Measurements from ENCODE around the gene SLC30A9.

SLC30A9 gene

DNA sequence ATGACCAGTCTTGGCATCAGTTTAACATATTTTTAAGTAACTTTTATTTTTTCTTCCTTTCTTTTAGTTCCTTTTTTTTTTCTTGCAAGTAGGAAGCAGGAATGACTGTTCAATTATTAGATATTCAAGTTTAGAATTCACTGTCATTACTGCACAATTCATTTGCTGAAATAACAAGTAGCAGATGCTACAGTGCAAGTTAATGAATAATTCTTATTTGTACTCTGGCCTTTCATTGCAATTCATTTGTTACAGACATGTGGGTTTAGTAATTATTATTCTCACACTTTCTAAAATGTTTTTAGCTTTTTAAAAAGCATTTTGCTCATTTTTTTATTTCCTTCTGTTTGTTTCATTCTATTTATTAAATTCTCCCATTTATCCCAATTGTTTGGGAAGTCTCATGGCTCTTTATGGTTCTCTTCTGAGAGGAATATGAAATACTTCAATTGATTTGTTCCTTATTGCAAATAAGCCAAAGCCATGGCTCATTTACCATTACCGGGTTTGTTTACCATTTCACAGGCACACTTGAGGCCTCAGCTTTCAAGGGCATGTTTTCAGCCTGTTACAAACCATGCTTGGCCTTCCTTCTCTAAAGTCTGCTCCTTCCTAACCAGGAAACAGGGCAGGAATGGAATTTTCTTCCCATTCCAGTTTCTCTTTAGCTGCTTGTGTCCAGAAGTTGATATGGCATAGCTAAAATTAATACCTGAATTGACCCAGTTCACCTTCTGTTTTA, 13.4 kb upstream of the SLC30A9 start:
- H3K4me3 ChIP-seq (ENCODE audit: low read length), result no peak overlapping the region
- H3K27me3 ChIP-seq (ENCODE audit: control insufficient read depth, insufficient read depth, low read length), result no peaks in the 10 kb centered on the region
- H3K4me1 ChIP-seq (ENCODE audit: control insufficient read depth, insufficient read depth, low read length), result no peaks in the 10 kb centered on the region
- DNase-seq (ENCODE audit: low read depth, low spot score), result no peak
- no CpG with 5 or more reads among the region's 1 CpG for WGBS (ENCODE audit: insufficient coverage, insufficient read length)
- no peak overlapping the region for H3K27ac ChIP-seq (ENCODE audit: low read length)
- H3K9me3 ChIP-seq (ENCODE audit: control insufficient read depth, insufficient read depth, low read length), result no peaks in the 10 kb centered on the region
- no peaks in the 10 kb centered on the region for H3K36me3 ChIP-seq (ENCODE audit: control insufficient read depth, insufficient read depth, low read length)

DNA sequence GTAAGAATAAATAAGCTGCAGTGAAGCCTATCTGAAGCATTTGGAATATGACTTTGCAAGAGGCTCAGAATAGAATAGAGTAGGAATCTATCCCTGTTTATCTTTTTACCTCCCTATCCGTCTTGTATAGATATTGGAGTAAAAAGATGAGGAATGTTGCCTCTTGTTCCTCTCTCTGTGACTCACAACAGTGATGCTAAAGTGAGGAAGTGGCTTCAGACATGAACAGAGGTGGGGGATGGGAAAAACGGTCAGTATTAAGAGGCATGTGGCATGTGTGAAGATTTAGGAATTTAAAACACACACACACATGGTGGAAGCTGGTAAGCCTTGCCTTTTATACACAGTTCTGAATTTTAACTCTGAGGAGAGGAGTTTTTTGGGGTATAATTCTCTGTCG, 12.6 kb upstream of the SLC30A9 start:
- Histone ChIP-seq H3K9me3 (ENCODE audit: control insufficient read depth, insufficient read depth, low read length) (no peaks in the 10 kb centered on the region), H3K4me1 (ENCODE audit: control insufficient read depth, insufficient read depth, low read length) (no peaks in the 10 kb centered on the region), H3K36me3 (ENCODE audit: control insufficient read depth, insufficient read depth, low read length) (no peaks in the 10 kb centered on the region), H3K27ac (ENCODE audit: low read length) (no peak overlapping the region), H3K27me3 (ENCODE audit: control insufficient read depth, insufficient read depth, low read length) (no peaks in the 10 kb centered on the region), H3K4me3 (ENCODE audit: low read length) (no peak overlapping the region)
- WGBS (ENCODE audit: insufficient coverage, insufficient read length), result no CpG with 5 or more reads among the region's 3 CpGs
- no peak for DNase-seq (ENCODE audit: low read depth, low spot score)

DNA sequence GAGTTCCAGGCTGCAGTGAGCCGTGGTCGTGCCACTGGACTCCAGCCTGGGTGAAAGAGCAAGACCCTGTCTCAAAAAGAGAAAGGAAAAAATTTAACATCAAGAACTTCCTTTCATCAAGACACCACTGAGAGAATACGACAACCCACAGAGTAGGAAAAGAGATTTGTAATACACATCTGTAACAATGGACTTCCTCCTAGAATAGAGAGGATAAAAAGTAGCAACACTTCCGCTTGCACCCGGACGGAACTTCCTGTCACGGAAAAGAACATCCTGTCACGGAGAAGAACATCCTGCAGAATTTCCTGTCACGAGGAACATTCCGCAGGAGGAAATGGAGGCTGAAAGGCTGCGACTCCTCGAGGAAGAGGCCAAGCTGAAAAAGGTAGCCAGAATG, 8.9 kb upstream of the SLC30A9 start, which contains the start of gene DCAF4L1:
TSS of gene DCAF4L1 (plus strand) at position 301 of the 400 bp plus-strand sequence. CDS start at position 338, 37 bp downstream.
- no peak for DNase-seq (ENCODE audit: low read depth, low spot score)
- no peaks in the 10 kb centered on the region for H3K36me3 ChIP-seq (ENCODE audit: control insufficient read depth, insufficient read depth, low read length)
- no peaks in the 10 kb centered on the region for H3K27me3 ChIP-seq (ENCODE audit: control insufficient read depth, insufficient read depth, low read length)
- WGBS (ENCODE audit: insufficient coverage, insufficient read length), result no CpG with 5 or more reads among the region's 12 CpGs
- no peak within 1 kb of the TSS for H3K27ac ChIP-seq (ENCODE audit: low read length)
- H3K9me3 ChIP-seq (ENCODE audit: control insufficient read depth, insufficient read depth, low read length), result no peaks in the 10 kb centered on the region
- H3K4me1 ChIP-seq (ENCODE audit: control insufficient read depth, insufficient read depth, low read length), result peaks cover 4% of the 10 kb centered on the region
- no peak within 1 kb of the TSS for H3K4me3 ChIP-seq (ENCODE audit: low read length)

DNA sequence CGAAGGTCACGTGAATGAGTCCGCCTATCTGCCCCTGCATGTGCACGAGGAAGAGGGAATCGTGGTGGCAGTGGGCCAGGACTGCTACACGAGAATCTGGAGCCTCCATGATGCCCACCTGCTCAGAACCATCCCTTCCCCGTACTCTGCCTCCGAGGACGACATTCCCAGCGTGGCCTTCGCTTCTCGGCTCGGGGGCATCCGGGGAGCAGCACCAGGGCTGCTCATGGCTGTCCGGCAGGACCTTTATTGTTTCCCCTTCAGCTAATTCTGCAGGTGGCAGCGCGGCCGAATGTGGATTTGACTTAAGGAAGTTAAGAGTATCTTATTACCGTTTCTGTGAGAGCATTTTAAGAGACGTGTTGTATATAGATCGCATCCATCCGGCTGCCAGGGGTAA, 7.6 kb upstream of the SLC30A9 start:
- Histone ChIP-seq H3K4me3 (ENCODE audit: low read length) (no peak overlapping the region), H3K36me3 (ENCODE audit: control insufficient read depth, insufficient read depth, low read length) (no peaks in the 10 kb centered on the region), H3K9me3 (ENCODE audit: control insufficient read depth, insufficient read depth, low read length) (no peaks in the 10 kb centered on the region), H3K27me3 (ENCODE audit: control insufficient read depth, insufficient read depth, low read length) (no peaks in the 10 kb centered on the region), H3K27ac (ENCODE audit: low read length) (no peak overlapping the region), H3K4me1 (ENCODE audit: control insufficient read depth, insufficient read depth, low read length) (peaks cover 4% of the 10 kb centered on the region)
- no peak for DNase-seq (ENCODE audit: low read depth, low spot score)
- WGBS (ENCODE audit: insufficient coverage, insufficient read length), result no CpG with 5 or more reads among the region's 22 CpGs

DNA sequence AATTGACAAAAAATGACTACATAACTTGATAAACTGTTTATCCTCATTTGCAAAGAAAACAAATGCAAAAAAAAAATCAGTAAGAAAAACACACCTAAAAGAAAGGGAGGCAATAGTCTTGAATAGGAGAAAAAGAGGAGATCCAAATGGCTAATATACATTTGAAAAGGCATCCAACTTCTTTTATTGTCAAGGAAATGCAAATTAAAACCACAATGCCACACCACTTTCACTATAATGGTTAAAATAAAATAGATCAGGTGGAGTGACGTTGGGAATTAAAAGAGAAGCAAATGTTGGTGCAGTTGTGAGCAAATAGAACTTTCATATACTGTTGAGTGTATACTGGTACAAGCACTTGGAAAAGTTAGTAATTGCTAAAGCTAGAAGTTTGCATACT, 5.2 kb upstream of the SLC30A9 start:
- Histone ChIP-seq H3K36me3 (ENCODE audit: control insufficient read depth, insufficient read depth, low read length) (no peaks in the 10 kb centered on the region), H3K27ac (ENCODE audit: low read length) (no peak overlapping the region), H3K27me3 (ENCODE audit: control insufficient read depth, insufficient read depth, low read length) (no peaks in the 10 kb centered on the region), H3K4me1 (ENCODE audit: control insufficient read depth, insufficient read depth, low read length) (peaks cover 4% of the 10 kb centered on the region), H3K9me3 (ENCODE audit: control insufficient read depth, insufficient read depth, low read length) (no peaks in the 10 kb centered on the region), H3K4me3 (ENCODE audit: low read length) (no peak overlapping the region)
- DNase-seq (ENCODE audit: low read depth, low spot score), result no peak
- WGBS (ENCODE audit: insufficient coverage, insufficient read length), result no CpG with 5 or more reads among the region's 1 CpG

DNA sequence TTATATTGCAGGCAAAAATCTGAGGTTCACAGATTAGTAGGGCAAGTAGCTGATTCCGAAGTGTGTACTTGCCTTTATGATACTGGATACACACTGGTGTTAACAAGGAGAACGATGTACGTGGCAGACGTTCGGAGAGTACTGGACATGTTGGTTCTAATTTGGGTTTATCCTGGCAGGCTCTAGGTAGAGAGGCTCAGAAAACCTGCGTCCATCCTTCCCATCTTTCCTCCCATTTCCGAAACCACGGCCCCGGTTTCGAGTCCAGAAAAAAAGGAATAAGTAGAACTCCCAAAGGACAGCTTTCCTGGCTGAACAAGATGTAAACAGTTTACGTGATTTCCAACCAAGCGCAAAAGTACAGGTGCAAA, 351 bp upstream of the SLC30A9 start:
- Histone ChIP-seq H3K27ac (ENCODE audit: low read length) (no peak overlapping the region), H3K9me3 (ENCODE audit: control insufficient read depth, insufficient read depth, low read length) (no peaks in the 10 kb centered on the region), H3K4me1 (ENCODE audit: control insufficient read depth, insufficient read depth, low read length) (peaks cover 6% of the 10 kb centered on the region), H3K4me3 (ENCODE audit: low read length) (peak overlapping the region; percentile 80; the same call in 1 of the 2 replicates), H3K36me3 (ENCODE audit: control insufficient read depth, insufficient read depth, low read length) (no peaks in the 10 kb centered on the region), H3K27me3 (ENCODE audit: control insufficient read depth, insufficient read depth, low read length) (no peaks in the 10 kb centered on the region)
- no peak for DNase-seq (ENCODE audit: low read depth, low spot score)
- no CpG with 5 or more reads among the region's 12 CpGs for WGBS (ENCODE audit: insufficient coverage, insufficient read length)

DNA sequence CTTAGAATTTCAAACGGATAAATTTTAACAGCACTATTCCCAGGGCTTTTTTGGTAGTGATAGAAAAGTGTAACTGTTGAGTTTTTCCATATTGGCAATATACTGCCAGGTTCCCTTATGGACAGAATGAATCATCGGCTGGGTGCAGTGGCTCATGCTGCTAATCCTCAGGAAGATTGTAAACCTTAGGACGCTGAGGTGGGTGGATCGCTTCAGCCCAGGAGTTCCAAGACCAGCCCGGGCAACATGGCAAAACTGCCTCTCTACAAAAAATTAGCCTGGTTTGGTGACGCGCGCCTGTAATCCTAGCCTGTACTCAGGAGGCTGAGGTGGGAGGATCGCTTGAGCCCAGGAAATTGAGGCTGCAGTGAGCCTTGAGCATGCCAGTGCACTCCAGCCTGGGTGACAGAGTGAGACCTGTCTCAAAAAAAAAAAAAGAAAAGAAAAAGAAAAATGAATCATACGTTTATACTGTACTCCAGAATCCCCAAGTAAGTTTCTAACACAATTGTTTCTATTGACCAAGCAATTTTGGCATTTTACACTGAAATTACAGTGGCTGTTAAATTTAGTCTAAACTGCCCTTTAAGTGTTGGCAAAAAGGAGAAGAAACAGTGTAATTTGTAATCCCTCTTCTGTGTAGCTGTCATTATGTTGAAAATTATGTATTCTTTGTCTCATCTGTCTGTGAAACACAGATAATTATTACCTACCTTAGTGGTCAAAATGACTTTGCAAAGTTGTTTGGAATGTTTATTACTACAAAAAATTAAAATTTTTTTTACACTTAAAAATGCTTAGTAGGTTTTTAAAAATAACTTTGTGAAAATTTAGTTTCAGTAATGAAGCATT, 1.8 kb downstream of the SLC30A9 start:
- no peak for DNase-seq (ENCODE audit: low read depth, low spot score)
- Histone ChIP-seq H3K27ac (ENCODE audit: low read length) (no peak overlapping the region), H3K4me3 (ENCODE audit: low read length) (no peak overlapping the region), H3K9me3 (ENCODE audit: control insufficient read depth, insufficient read depth, low read length) (no peaks in the 10 kb centered on the region), H3K27me3 (ENCODE audit: control insufficient read depth, insufficient read depth, low read length) (no peaks in the 10 kb centered on the region), H3K36me3 (ENCODE audit: control insufficient read depth, insufficient read depth, low read length) (no peaks in the 10 kb centered on the region), H3K4me1 (ENCODE audit: control insufficient read depth, insufficient read depth, low read length) (peaks cover 2% of the 10 kb centered on the region; the same call in 1 of the 2 replicates)
- WGBS (ENCODE audit: insufficient coverage, insufficient read length), result no CpG with 5 or more reads among the region's 10 CpGs

DNA sequence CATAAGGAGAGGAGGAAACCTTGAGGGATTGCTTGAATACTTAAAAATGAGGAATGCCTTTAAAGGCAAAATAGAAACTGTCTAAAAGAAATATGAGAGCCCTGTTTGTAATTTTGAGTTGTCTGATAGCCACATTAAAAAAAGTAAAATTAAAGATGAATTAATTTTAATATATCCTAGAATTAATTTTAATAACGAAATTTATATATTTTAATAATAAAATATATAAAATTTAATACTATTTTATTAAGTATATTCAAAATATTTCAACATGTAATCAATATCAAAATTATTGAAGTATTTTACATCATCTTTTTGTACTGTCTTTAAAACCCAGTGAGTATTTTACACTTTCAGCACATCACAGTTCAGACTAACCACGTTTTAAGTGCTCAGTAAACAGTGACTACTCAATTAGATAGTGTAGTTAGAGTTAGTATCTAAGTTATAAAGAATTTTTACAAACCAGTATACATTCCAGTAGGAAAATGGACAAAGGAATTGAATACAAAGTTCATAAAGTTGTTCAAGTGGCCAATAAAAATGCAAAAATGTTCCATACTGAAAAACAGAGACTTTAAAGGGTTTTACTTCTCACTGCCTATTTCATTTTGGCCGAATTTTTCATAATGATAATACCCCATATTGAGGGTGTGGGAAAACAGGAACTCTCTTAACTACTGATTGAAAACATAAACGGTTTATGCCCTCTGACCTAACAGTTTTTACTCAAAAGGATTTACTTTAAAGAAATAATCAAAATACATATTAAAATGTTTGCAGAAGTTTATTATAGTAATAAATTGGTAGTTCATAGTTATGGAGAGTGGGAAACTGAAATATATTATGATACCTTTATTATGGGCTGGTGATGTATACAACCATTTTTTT, 2.9 kb downstream of the SLC30A9 start:
- Histone ChIP-seq H3K27me3 (ENCODE audit: control insufficient read depth, insufficient read depth, low read length) (no peaks in the 10 kb centered on the region), H3K27ac (ENCODE audit: low read length) (no peak overlapping the region), H3K4me3 (ENCODE audit: low read length) (no peak overlapping the region), H3K9me3 (ENCODE audit: control insufficient read depth, insufficient read depth, low read length) (no peaks in the 10 kb centered on the region), H3K36me3 (ENCODE audit: control insufficient read depth, insufficient read depth, low read length) (no peaks in the 10 kb centered on the region), H3K4me1 (ENCODE audit: control insufficient read depth, insufficient read depth, low read length) (peaks cover 2% of the 10 kb centered on the region; the same call in 1 of the 2 replicates)
- no CpG with 5 or more reads among the region's 4 CpGs for WGBS (ENCODE audit: insufficient coverage, insufficient read length)
- no peak for DNase-seq (ENCODE audit: low read depth, low spot score)

DNA sequence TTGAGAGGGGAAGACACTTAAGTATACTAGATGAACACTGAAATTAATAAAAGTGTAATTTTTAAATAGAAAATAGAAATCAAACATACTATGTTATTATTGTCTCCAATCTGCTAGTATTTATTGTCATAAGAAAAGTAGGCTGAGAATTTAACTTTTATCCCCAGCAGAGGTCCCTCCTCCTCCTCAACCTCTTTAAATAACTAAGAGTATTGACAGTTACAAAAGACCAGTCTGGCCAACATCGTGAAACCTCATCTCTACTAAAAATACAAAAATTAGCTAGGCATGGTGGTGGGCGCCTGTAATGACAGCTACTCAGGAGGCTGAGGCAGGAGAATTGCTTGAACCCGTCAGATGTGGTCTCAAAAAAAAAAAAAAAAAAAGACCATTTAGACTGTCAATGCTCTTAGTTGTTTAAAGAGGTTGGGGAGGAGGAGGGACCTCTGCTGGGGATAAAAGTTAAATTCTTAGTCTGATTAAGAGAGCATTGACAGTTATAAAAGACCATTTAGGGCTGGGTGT, 4.2 kb downstream of the SLC30A9 start:
- Histone ChIP-seq H3K4me3 (ENCODE audit: low read length) (no peak overlapping the region), H3K27ac (ENCODE audit: low read length) (no peak overlapping the region), H3K27me3 (ENCODE audit: control insufficient read depth, insufficient read depth, low read length) (no peaks in the 10 kb centered on the region), H3K36me3 (ENCODE audit: control insufficient read depth, insufficient read depth, low read length) (no peaks in the 10 kb centered on the region), H3K9me3 (ENCODE audit: control insufficient read depth, insufficient read depth, low read length) (no peaks in the 10 kb centered on the region), H3K4me1 (ENCODE audit: control insufficient read depth, insufficient read depth, low read length) (peaks cover 2% of the 10 kb centered on the region; the same call in 1 of the 2 replicates)
- no CpG with 5 or more reads among the region's 3 CpGs for WGBS (ENCODE audit: insufficient coverage, insufficient read length)
- DNase-seq (ENCODE audit: low read depth, low spot score), result no peak

DNA sequence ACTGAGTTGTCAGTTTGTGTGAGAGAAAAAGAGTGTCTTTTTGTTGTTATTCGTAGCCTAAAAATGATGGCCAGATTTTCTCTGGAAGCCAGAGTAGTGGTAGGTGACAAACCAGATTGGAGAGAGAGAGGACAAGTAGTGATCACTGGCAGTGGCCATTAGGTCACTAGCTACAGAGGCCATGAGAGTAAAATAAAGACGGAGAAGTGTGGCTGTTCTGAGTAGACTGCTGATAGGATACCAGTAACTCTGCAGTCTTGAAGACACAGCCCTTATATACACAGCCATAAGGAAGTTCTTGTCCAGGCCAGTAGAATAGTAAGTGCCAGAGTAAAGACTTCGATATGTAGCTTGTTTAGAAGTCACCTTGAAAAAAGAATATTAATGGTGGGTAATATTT, 7.7 kb downstream of the SLC30A9 start:
- Histone ChIP-seq H3K9me3 (ENCODE audit: control insufficient read depth, insufficient read depth, low read length) (no peaks in the 10 kb centered on the region), H3K4me1 (ENCODE audit: control insufficient read depth, insufficient read depth, low read length) (no peaks in the 10 kb centered on the region), H3K27ac (ENCODE audit: low read length) (no peak overlapping the region), H3K4me3 (ENCODE audit: low read length) (no peak overlapping the region), H3K27me3 (ENCODE audit: control insufficient read depth, insufficient read depth, low read length) (no peaks in the 10 kb centered on the region), H3K36me3 (ENCODE audit: control insufficient read depth, insufficient read depth, low read length) (no peaks in the 10 kb centered on the region)
- WGBS (ENCODE audit: insufficient coverage, insufficient read length), result no CpG with 5 or more reads among the region's 3 CpGs
- DNase-seq (ENCODE audit: low read depth, low spot score), result no peak
